Keratinocyte (primary cell): ENCODE data around the gene NMT1.

Experiments used
- EZH2 ChIP-seq: IDR thresholded peaks from one replicate; pipeline ENCODE4 v1.6.1; 2012; ENCODE audit warnings: inconsistent platforms, mild to moderate bottlenecking, low read length, moderate library complexity
- TF ChIP-seq, protein P1 (sequence below), 3 experiments: IDR thresholded peaks in 1 of 3; conservative IDR thresholded peaks in 1 of 3; optimal IDR thresholded peaks in 1 of 3; 2 replicates in 2 of 3; 3 replicates in 1 of 3; pipeline versions ENCODE3 to v1.5.1; 2011; ENCODE audit warnings: low read length in 3 of 3, mild to moderate bottlenecking in 3 of 3, moderate library complexity in 2 of 3, control low read depth in 1 of 3, inconsistent platforms in 1 of 3; ENCODE audit not compliant: insufficient read depth in 2 of 3; ENCODE audit errors: extremely low read depth in 1 of 3

DNA sequence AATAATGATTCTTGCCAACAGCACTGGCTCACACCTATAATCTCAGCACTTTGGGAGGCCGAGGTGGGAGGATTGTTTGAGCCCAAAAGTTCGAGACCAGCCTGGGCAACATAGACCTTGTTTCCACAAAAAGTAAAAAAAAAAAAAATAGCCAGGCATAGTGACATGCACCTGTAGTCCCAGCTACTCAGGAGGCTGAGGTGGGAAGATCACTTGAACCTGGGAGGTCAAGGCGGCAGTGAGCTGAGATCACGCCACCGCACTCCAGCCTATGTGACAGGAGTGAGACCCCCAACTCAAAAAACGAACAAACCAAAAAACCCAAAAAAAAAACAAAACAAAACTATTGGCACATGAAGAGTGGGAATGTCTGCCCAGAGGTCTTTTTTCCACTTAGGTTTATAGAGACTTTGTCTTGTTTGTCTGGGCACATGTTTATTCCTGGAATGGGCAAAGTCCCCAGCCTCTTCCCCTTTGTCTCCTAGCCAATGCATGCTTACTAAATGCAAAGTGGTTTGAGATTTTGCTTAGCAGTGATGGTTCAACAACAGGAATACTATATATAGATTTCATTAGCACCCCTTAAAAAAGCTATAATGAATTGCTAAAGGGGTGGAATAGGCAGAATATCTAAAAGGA, 25.9 kb downstream of the NMT1 start:
- TF ChIP-seq, protein P1, sequence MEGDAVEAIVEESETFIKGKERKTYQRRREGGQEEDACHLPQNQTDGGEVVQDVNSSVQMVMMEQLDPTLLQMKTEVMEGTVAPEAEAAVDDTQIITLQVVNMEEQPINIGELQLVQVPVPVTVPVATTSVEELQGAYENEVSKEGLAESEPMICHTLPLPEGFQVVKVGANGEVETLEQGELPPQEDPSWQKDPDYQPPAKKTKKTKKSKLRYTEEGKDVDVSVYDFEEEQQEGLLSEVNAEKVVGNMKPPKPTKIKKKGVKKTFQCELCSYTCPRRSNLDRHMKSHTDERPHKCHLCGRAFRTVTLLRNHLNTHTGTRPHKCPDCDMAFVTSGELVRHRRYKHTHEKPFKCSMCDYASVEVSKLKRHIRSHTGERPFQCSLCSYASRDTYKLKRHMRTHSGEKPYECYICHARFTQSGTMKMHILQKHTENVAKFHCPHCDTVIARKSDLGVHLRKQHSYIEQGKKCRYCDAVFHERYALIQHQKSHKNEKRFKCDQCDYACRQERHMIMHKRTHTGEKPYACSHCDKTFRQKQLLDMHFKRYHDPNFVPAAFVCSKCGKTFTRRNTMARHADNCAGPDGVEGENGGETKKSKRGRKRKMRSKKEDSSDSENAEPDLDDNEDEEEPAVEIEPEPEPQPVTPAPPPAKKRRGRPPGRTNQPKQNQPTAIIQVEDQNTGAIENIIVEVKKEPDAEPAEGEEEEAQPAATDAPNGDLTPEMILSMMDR (optimal IDR thresholded peaks at IDR 0.05 in 1 of 3, IDR thresholded peaks at IDR 0.05 in 1 of 3, conservative IDR thresholded peaks at IDR 0.05 in 1 of 3; ENCODE audit: extremely low read depth in 1 of 3, insufficient read depth in 2 of 3, low read length in 3 of 3), result no peak
- TF ChIP-seq EZH2, result no peak
